Lung microvascular endothelial cell (primary cell): ENCODE data around the gene ZNF71. TPM values are rescaled to one million over a fixed set of nuclear protein-coding genes. Genes with fewer than 3 reads are reported as not detected.
"Not testable (repeated sequence)": the region's sequence is repeated elsewhere in the genome, so short reads cannot be mapped to it uniquely, and the experiment has no call there.

ENCODE experiments used
- DNase-seq, 2 donors: peaks; one replicate each; pipeline versions ENCODE4 v3.0.0 to v3.0.0-alpha.2; 2010; ENCODE audit warnings: low read depth in 2 of 2
- total RNA-seq: library from RNA; depleted of rRNA; stranded (reverse); fragments of >200 nt; gene quantifications from 2 replicates; pipeline ENCODE4 v1.2.1, GENCODE V29; 2014

Gene ZNF71
- total RNA-seq, 1 donor from 2014 or later = 10.1 TPM

GRCh38 chr19:56622374-56622773 is 27.3 kb downstream of the ZNF71 start:
- DNase-seq = no peak

DNA sequence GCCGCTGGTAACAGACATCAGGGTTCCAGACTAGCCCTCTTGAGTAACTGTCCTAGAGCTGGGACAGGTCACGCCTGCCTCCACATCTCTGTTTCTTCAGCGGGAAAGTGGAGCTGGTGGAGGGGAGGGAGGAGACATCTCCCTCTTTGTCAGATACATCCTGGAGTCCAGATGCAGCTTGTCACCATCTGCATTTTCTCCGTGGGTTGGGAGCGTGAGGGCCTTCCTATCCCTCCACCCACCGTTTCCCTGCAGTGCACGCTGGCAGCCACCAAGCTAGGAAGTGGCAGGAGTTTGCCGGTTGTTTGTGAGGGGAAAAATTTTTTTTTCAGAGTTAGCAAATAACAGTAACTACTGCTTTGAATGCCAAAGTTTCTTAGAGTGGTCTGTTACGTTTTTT is 27.9 kb downstream of the ZNF71 start:
- no peak for DNase-seq

DNA sequence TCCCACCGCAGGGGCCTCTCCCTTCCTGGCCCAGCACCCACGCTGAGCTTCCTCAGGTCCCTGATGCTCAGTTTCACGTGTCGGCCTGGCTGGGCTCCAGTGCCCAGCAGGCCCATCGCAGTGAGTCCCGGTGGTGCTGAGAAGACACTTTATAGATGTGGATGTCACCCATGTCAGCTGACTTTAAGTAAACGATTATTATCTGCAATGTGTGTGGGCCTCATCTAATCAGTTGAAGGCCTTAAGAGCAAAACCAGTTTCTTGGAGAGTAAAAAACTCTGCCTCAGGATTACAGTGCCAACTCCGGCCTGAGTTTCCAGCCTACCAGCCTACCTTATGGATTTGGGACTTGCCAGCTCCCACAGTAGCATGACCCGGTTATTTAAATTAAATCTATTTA is 30.6 kb downstream of the ZNF71 start:
- DNase-seq = no peak

- DNase-seq = no peak
Measured at GRCh38 chr19:56633021-56633420, 37.9 kb downstream of the ZNF71 start.

DNA sequence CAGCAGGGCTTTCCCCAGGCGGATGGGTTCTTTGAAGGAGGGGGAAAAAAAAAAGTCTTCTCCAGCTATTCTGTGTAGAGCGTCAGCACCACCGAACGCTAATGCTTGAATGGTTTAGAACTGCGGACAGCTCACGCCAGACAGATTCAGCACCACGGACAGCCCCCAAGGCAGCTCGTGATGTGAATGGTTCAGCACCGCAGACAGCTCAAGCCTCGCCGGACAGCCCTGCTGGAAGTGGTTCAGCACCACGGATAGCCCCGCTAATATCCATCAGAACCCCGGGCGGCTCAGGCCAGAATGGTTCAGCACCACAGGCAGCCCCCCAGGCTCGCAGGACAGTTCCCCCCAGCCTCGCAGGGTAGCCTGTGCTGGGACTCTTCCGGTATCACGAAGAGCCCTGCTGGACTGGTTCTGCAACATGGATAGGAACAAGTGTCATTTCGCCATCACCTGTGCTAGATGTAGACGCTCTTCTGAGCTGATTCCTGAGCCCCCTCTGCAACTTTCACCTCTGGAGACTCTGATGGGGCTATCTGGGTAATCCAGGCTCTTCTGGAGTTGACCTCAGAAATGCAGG is 43.0 kb downstream of the ZNF71 start:
- peak; percentile 80 to 86 for DNase-seq

DNA sequence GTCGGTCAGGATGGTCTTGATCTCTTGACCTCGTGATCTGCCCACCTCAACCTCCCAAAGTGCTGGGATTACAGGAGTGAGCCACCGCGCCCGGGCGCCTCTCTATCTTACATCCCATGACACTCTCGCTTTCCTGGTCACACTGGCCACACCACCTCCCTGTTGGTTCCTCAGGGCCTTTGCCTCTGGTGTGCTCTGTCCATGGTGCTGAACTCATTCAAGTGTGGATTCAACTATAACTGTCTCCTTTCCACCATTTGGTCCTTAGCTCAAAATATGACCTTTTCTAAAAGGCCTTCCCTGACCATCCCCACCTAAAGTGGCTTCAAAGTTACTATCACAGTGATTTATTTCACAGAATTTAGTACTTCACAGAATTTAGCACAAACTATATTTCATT is 44.1 kb downstream of the ZNF71 start:
- DNase-seq = peak; percentile 33 to 39

DNA sequence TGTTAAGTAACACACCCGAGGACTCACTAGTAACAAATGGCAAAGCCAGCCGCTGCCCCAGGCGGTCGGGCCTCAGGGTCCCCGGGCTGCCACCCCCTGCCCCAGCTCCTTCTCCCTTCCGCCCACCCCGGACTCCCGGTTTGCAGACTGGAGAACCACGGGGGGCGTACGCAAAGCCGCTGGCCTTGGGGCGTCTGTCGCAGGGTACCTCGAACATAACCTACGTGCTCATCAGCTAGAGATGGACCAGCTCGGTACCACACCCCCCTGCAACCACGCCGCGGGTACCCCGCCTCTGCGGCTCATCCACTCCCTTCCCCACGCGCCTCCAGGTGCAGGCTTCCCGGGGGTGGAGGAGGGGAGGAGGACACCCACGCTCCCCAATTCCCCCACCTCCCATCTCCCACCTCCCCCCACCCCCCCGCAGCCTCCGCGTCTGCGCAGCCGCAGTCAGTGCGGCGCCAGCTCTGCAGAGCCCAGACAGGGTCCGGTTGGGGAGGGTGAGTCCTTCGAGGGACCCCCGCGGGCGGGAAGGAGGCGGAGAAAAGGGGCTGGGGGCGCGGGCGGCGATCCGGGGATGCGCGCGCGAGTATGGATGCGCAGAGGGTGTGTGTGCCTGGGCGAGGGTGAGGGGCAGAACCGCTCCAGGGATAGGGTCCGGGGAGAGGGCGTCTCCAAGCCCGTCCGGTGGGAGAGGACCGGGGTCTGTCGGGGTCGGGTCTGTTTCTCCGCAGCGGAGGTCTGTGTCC is 47.8 kb downstream of the ZNF71 start, which contains the start of gene SMIM17:
Gene SMIM17, plus strand, starts transcription at position 449 of the 749 bp plus-strand sequence. CDS start 2,509 bp downstream, outside the sequence.
- no peak for DNase-seq

GRCh38 chr19:56643460-56643955 is 48.4 kb downstream of the ZNF71 start:
- no peak for DNase-seq

DNA sequence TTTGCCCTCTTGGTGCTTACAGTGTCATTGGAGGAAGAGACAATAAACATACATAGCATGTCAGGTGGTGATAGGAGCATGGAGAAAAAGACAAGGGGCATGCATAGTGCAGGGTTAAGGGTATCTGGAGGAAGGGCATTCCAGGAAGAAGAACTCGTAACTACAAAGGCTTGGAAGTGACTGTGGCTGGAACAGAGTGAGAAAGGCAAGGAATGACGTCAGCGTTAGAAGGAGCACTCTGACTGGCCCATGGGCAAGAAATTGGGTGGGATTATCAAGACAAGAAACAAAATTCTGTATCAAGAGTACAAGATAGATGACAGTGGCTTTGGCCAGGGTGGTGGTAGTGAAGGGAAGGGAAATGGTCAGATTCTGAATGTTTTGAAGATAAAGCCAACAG is 59.0 kb downstream of the ZNF71 start:
- DNase-seq = no peak

- no peak for DNase-seq
Measured at GRCh38 chr19:56660381-56661107, 65.4 kb downstream of the ZNF71 start.

GRCh38 chr19:56661248-56661647 is 66.1 kb downstream of the ZNF71 start:
- DNase-seq = no peak

DNA sequence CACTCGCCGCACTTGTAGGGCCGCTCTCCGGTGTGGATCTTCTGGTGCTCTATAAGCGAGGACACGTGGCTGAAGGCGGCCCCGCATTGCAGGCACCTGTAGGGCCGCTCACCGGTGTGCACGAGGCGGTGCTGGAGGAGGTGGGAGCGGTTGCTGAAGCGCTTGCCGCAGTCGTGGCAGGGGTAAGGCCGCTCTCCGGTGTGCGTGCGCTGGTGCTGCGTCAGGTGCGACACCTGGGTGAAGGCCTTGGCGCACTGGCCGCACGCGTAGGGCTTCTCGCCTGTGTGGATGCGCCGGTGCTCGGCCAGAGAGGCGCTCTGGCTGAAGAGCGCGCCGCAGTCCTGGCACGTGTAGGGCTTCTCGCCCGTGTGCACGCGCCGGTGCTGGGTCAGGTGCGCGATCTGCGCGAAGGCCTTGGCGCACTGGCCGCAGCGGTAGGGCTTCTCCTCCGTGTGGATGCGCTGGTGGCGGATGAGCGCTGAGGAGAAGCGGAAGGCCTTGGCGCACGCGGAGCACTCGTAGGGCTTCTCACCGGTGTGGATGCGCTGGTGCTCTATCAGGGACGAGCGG is 68.9 kb downstream of the ZNF71 start:
- DNase-seq = no peak

- DNase-seq = no peak
Measured at GRCh38 chr19:56664511-56664910, 69.4 kb downstream of the ZNF71 start.

- no peak for DNase-seq
Measured at GRCh38 chr19:56667311-56667870, 72.3 kb downstream of the ZNF71 start.

DNA sequence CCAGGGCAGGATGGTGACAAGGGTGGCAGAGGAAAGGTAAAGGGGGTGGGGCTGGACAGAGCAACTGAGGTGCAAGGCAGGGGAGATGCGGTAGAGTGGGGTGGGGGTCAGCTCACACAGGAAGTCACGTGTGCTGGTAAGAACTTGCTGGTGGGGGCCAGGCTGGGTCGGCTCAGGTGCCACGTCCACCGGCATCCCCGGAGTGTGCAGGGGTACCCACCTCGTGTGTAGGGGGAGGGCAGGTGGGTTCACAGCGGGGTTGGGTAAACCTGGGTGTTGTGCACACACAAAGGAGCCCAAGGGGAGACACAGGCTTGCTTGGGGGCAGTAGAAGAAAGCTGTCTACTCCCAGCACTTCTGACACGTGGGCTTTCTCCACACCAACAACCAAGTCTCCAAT is 73.6 kb downstream of the ZNF71 start:
- DNase-seq = no peak

- no peak for DNase-seq
Measured at GRCh38 chr19:56670401-56670960, 75.4 kb downstream of the ZNF71 start.

DNA sequence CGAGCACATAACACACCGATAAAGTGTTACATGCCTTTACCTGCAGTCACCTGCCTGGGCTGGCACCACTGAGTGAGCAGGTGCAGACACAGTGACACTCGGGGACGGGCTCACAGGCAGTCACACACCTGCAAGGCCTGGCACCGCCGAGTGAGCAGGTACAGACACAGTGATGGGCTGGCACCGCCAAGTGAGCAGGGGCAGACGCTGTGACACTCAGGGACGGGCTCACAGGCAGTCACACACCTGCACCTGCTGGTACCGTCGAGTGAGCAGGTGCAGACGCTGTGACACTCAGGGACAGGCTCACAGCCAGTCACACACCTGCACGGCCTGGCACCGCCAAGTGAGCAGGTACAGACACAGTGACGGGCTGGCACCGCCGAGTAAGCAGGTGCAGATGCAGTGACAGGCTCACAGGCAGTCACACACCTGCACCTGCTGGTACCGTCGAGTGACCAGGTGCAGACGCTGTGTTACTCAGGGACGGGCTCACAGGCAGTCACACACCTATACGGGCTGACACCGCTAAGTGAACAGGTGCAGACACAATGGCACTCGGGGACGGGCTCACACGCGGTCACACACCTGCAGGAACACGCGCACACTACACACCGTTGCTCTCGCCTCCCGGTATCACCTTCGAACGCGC is 76.0 kb downstream of the ZNF71 start:
- DNase-seq = no peak

- DNase-seq = peak; percentile 23 to 27
Measured at GRCh38 chr19:56671613-56671994, 76.5 kb downstream of the ZNF71 start, which contains the start of gene ZNF835. TSS of gene ZNF835 (minus strand) at chr19:56671757. CDS start at chr19:56665198, 6,559 bp downstream.

DNA sequence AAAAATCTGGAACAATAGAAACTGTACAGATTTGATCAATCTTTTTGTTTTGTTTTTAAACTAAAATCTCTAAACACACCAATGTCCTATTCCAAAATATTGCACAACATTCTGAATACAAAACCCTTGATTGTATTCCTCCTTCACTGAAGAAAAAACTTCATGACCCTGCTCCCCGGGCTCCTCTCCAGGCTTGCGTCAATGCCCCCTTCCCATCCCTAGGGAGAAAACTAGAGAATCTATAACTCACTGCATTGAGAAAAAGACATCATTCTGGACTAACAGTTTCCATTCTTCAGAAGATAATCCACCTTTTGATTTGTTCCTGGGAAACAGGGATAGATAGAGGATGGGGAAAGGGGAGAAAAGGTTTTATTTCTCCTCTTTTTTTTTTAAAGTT is 77.5 kb downstream of the ZNF71 start:
- DNase-seq = not testable (repeated sequence)
